HG02642 (cell line): ENCODE results near the gene L1CAM.

Experiments used
- ATAC-seq: cut with Tn5 transposase; IDR thresholded peaks from one replicate; pipeline ENCODE4 v1.9.1; 2021; ENCODE audit warnings: mild to moderate bottlenecking; ENCODE audit not compliant: unreplicated experiment, poor library complexity

The L1CAM gene

GRCh38 chrX:153906126-153906917 is 20.3 kb upstream of the L1CAM start:
- no peak for ATAC-seq

- no peak for ATAC-seq
Measured at GRCh38 chrX:153905481-153906095, 19.6 kb upstream of the L1CAM start.

- no peak for ATAC-seq
Measured at GRCh38 chrX:153903991-153904957, 18.3 kb upstream of the L1CAM start, which contains the start of gene AVPR2. TSS of gene AVPR2 (plus strand) at chrX:153904673. CDS start at chrX:153905146, 473 bp downstream.

GRCh38 chrX:153903238-153903980 is 17.4 kb upstream of the L1CAM start:
- ATAC-seq, result no peak

GRCh38 chrX:153902385-153902784 is 16.4 kb upstream of the L1CAM start:
- no peak for ATAC-seq

GRCh38 chrX:153901753-153902140 is 15.8 kb upstream of the L1CAM start:
- no peak for ATAC-seq

- ATAC-seq, result no peak
Measured at GRCh38 chrX:153900831-153901752, 15.1 kb upstream of the L1CAM start.

- ATAC-seq, result no peak
Measured at GRCh38 chrX:153897899-153898298, 11.9 kb upstream of the L1CAM start.

GRCh38 chrX:153889123-153889522 is 3.1 kb upstream of the L1CAM start:
- ATAC-seq, result no peak

- no peak for ATAC-seq
Measured at GRCh38 chrX:153888344-153888743, 2.4 kb upstream of the L1CAM start.

GRCh38 chrX:153887385-153887784 is 1.4 kb upstream of the L1CAM start:
- no peak for ATAC-seq

- ATAC-seq, result no peak
Measured at GRCh38 chrX:153886915-153887314, 942 bp upstream of the L1CAM start.

GRCh38 chrX:153885208-153885787 is 675 bp downstream of the L1CAM start:
- ATAC-seq, result no peak

GRCh38 chrX:153884590-153884989 is 1.4 kb downstream of the L1CAM start:
- no peak for ATAC-seq

GRCh38 chrX:153884136-153884535 is 1.8 kb downstream of the L1CAM start:
- no peak for ATAC-seq

- ATAC-seq, result no peak
Measured at GRCh38 chrX:153883163-153883843, 2.7 kb downstream of the L1CAM start.

GRCh38 chrX:153882557-153882956 is 3.4 kb downstream of the L1CAM start:
- ATAC-seq, result no peak

- ATAC-seq, result no peak
Measured at GRCh38 chrX:153882086-153882498, 3.9 kb downstream of the L1CAM start.
